ENCODE data around the gene UBC.

The UBC gene

GRCh38 chr12:124874988-124875802, 39.3 kb downstream of the UBC start:
- TF ChIP-seq CTCF (IDR thresholded peaks at IDR 0.05) = no peak

- TF ChIP-seq CTCF (IDR thresholded peaks at IDR 0.05) = no peak
Observed at GRCh38 chr12:124874188-124874587, 40.3 kb downstream of the UBC start.

- TF ChIP-seq CTCF (IDR thresholded peaks at IDR 0.05) = no peak
Observed at GRCh38 chr12:124872068-124872719, 42.3 kb downstream of the UBC start.

- TF ChIP-seq CTCF (IDR thresholded peaks at IDR 0.05) = no peak
Observed at GRCh38 chr12:124871297-124871696, 43.2 kb downstream of the UBC start.

GRCh38 chr12:124870515-124870914, 43.9 kb downstream of the UBC start:
- no peak for TF ChIP-seq CTCF (IDR thresholded peaks at IDR 0.05)

- TF ChIP-seq CTCF (IDR thresholded peaks at IDR 0.05) = no peak
Observed at GRCh38 chr12:124869059-124869665, 45.3 kb downstream of the UBC start.

- TF ChIP-seq CTCF (IDR thresholded peaks at IDR 0.05) = no peak
Observed at GRCh38 chr12:124868252-124869058, 46.0 kb downstream of the UBC start.

Measured in LNCAP (cell line).